ENCODE measurements around the gene ATP6V1G3. TPM values are rescaled to one million over a fixed set of nuclear protein-coding genes. Genes with fewer than 3 reads are reported as not detected.

ATP6V1G3 gene
- total and polyA plus RNA-seq, 10 donors = not detected

- Histone ChIP-seq H3K27ac (no peak overlapping the region), H3K9me3 (peaks cover 0 to 21% (median 6%) of the 10 kb centered on the region in 8 donors), H3K27me3 (replicated peaks in 1 of 7) (no peaks in the 10 kb centered on the region), H3K36me3 (no peaks in the 10 kb centered on the region), H3K4me3 (no peak overlapping the region), H3K4me1 (peaks cover 0 to 19% (median 8%) of the 10 kb centered on the region in 6 donors)
- no peak for TF ChIP-seq CTCF (IDR thresholded peaks at IDR 0.05 in 8 of 11, conservative IDR thresholded peaks at IDR 0.05 in 3 of 11)
- TF ChIP-seq POLR2A (IDR thresholded peaks at IDR 0.05) = no peak
- no peak for TF ChIP-seq POLR2AphosphoS5 (IDR thresholded peaks at IDR 0.05)
- intact Hi-C loops (cut with DNase I; ENCODE audit: low total_unique reads) = no loop called here
- DNase-seq = no peak
Measured at GRCh38 chr1:198500096-198500495, 40.4 kb downstream of the ATP6V1G3 start.

DNA sequence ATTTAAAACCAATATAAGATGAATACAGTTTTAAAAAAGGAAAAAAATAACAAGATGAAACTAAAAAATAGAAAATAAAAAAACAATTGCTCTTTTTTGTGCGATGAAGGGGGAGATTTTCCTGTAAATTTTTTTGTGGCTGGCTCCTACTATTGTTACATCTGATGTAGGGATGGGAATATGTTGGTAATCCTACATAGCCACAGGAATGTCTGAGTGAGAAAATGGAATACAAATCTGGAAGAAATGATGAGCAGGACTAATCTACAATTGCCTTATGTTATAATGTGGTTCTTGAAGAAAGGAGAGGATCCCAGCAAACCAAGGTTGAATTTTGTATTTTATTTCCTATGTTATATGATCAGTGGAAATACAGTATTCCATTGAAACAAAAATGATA lies 40.9 kb downstream of the ATP6V1G3 start:
- no peaks in the 10 kb centered on the region for H3K27me3 ChIP-seq (replicated peaks in 1 of 7)
- 93 to 96% (median 96%) methylated on average over 1 of the region's 1 CpG for WGBS, 5 donors
- TF ChIP-seq POLR2AphosphoS5 (IDR thresholded peaks at IDR 0.05) = no peak
- no peak for TF ChIP-seq POLR2A (IDR thresholded peaks at IDR 0.05)
- TF ChIP-seq CTCF (IDR thresholded peaks at IDR 0.05 in 8 of 11, conservative IDR thresholded peaks at IDR 0.05 in 3 of 11) = no peak
- intact Hi-C loops (cut with DNase I; ENCODE audit: low total_unique reads) = no loop called here
- peaks cover 0 to 21% (median 6%) of the 10 kb centered on the region in 8 donors for H3K9me3 ChIP-seq
- DNase-seq = no peak
- H3K36me3 ChIP-seq = no peaks in the 10 kb centered on the region
- H3K27ac ChIP-seq = no peak overlapping the region
- H3K4me3 ChIP-seq = no peak overlapping the region
- peaks cover 0 to 19% (median 8%) of the 10 kb centered on the region in 6 donors for H3K4me1 ChIP-seq

DNA sequence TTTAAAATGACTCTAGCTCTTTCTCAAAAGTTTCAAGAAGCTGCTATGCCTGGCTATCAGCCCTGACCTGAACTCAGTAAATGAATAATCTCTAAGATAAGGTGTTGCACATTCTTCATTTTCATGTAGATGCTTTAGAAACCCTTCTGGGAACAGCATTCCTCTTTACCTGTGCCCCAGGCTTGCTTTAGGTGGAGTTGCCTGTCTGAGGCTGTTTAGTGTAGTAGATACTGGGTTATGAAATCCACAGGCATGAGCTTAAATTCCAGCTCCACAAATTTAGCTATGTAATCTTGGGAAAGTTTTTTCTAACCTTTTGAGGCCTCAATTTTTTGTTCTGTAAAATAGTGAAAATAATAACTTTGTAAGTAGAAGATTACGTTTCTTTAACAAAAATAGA lies 41.6 kb downstream of the ATP6V1G3 start:
- no peak for TF ChIP-seq CTCF (IDR thresholded peaks at IDR 0.05 in 8 of 11, conservative IDR thresholded peaks at IDR 0.05 in 3 of 11)
- no peak for TF ChIP-seq POLR2AphosphoS5 (IDR thresholded peaks at IDR 0.05)
- no peak for TF ChIP-seq POLR2A (IDR thresholded peaks at IDR 0.05)
- DNase-seq = no peak
- 92 to 98% (median 94%) methylated on average over 1 of the region's 1 CpG for WGBS, 5 donors
- no peak overlapping the region for H3K27ac ChIP-seq
- H3K27me3 ChIP-seq (replicated peaks in 1 of 7) = no peaks in the 10 kb centered on the region
- H3K36me3 ChIP-seq = no peaks in the 10 kb centered on the region
- H3K4me3 ChIP-seq = no peak overlapping the region
- peaks cover 0 to 19% (median 8%) of the 10 kb centered on the region in 6 donors for H3K4me1 ChIP-seq
- intact Hi-C loops (cut with DNase I; ENCODE audit: low total_unique reads) = no loop called here
- H3K9me3 ChIP-seq = peaks cover 0 to 17% (median 6%) of the 10 kb centered on the region in 8 donors

GRCh38 chr1:198498103-198498385 lies 42.4 kb downstream of the ATP6V1G3 start:
- H3K27me3 ChIP-seq (replicated peaks in 1 of 7) = no peaks in the 10 kb centered on the region
- TF ChIP-seq POLR2AphosphoS5 (IDR thresholded peaks at IDR 0.05) (no peak), POLR2A (IDR thresholded peaks at IDR 0.05) (no peak), CTCF (IDR thresholded peaks at IDR 0.05 in 8 of 11, conservative IDR thresholded peaks at IDR 0.05 in 3 of 11) (no peak)
- H3K4me1 ChIP-seq = peaks cover 0 to 19% (median 8%) of the 10 kb centered on the region in 6 donors
- peaks cover 0 to 8% (median 0%) of the 10 kb centered on the region in 8 donors for H3K9me3 ChIP-seq
- no peaks in the 10 kb centered on the region for H3K36me3 ChIP-seq
- intact Hi-C loops (cut with DNase I; ENCODE audit: low total_unique reads) = no loop called here
- no peak overlapping the region for H3K4me3 ChIP-seq
- no peak for DNase-seq
- peak overlapping the region in 2 of 8 donors; percentile 14 to 37 for H3K27ac ChIP-seq
- WGBS, 5 donors = 88 to 97% (median 91%) methylated on average over 1 of the region's 1 CpG

Measured in spleen (tissue), 11 donors.